Myocyte (in vitro differentiated cells): Measurements from ENCODE around the gene ALDH1A3. TPM values are rescaled to one million over a fixed set of nuclear protein-coding genes. Genes with fewer than 3 reads are reported as not detected.
"Not testable (repeated sequence)": the region's sequence is repeated elsewhere in the genome, so short reads cannot be mapped to it uniquely, and the experiment has no call there.

ENCODE experiments used
- DNase-seq: peaks from one replicate; pipeline ENCODE4 v3.0.0-alpha.2; 2012; ENCODE audit warnings: low read depth
- polyA plus RNA-seq: library from polyadenylated mRNA; unstranded; fragments of >200 nt; gene quantifications from one replicate; pipeline ENCODE4 v1.2.1, GENCODE V29; 2012; ENCODE audit warnings: missing spikeins
- total RNA-seq: library from RNA; depleted of rRNA; stranded (reverse); fragments of >200 nt; gene quantifications from 2 replicates; pipeline ENCODE4 v1.2.3, GENCODE V29; 2014

ALDH1A3 gene
- 0.05 TPM in 1 of 2 replicates, not detected in the other for total RNA-seq
- polyA plus RNA-seq, result 0.05 TPM

- no peak for DNase-seq
Measured at GRCh38 chr15:100879464-100880138, at the start of gene ALDH1A3. Gene ALDH1A3 (plus strand): TSS chr15:100879831. CDS start chr15:100879908, 77 bp downstream.

DNA sequence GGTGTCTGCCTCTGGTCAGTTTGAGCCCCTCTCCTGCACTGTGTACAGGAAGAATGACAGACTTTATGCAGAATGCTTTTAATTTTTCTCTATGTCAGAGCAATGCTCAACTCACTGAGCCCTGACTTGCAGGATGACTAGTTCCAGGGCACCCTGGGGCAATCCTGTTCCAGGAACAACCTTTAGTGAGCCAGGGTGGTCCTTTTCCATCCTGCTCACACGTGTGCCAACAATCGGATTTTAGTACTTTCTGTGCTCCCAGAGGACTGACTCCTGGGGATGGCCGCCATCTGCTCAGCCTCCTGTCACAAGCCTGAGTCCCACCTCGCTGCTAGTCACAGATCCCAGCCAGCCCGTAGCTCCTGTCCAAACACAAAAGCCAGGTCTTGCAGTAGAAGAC lies 48.2 kb upstream of the ALDH1A3 start:
- DNase-seq, result no peak

DNA sequence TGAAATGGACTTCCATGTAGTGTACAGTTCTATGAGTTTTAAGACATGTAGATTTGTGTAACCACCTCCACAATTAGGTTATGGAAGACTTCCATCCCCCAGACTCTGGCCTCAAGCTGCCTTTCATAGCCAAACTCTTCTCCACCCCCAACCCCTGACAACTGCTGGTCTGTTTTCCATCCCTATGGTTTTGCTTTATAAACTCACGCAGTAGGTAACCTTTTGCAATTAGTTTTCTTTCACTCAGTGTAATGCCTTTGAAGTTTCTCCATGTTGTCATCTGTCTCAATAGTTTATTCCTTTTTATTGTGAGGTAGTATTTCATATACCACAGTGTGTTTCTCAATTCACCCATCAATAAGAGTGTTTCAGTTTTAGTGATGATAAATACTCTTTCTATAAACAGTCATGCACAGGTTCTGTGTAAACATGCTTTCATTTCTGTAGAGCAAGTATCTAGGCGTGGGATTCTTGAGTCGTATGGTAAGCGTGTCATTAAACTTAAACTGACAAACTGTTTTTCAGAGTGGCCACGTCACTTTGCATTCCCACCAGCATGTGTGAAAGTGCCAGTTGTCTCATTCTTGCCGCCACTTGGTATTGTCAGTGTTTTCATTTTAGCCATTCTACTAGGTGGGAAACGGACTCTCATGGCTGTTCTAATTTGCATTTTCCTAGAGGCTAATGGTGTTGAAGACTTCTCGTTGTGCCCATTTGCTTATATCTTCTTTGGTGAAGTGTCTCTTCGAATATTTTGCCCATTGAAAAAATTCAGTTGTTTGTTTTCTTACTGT lies 47.3 kb upstream of the ALDH1A3 start:
- no peak for DNase-seq

GRCh38 chr15:100833417-100834389 lies 45.9 kb upstream of the ALDH1A3 start:
- no peak for DNase-seq

- DNase-seq, result no peak
Measured at GRCh38 chr15:100834731-100835130, 44.9 kb upstream of the ALDH1A3 start.

DNA sequence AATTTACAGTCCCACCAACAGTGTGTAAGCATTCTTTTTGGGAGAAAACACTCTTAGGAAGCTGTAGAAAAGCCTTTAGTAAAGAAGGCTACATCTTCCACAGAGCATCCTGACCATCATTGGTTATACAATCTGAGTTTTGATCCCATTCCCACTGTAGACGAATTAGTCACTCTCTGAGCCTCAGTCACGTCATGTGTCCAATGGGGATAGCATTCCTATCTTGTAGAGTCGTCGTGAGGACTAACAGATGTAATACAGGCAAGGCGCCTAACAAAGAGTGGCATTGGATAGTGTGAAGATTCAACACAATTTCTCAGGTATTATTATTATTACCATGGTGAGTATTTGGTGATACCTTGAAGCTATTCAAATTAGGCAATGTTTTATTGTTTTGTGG lies 44.0 kb upstream of the ALDH1A3 start:
- DNase-seq, result no peak

GRCh38 chr15:100836501-100836900 lies 43.1 kb upstream of the ALDH1A3 start:
- no peak for DNase-seq

DNA sequence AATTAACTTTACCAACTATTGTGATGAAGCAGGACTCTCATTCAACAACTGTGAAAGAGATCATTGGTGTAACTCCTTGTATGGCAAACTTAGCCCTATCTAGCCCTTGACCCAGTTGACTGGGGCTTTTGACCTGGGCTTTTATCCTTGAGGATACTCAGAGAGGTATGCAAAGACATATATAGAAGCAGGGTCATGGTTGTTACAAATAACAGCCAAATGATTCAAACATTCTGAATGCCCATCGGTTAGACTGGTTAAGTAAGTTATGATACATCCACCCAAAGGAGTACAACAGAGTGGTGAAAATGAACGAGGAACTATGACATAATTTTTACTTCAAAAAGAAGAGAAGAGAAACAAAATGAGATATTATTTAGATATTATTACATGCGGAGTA lies 38.2 kb upstream of the ALDH1A3 start:
- DNase-seq, result no peak

GRCh38 chr15:100842756-100843730 lies 36.6 kb upstream of the ALDH1A3 start:
- DNase-seq, result no peak

DNA sequence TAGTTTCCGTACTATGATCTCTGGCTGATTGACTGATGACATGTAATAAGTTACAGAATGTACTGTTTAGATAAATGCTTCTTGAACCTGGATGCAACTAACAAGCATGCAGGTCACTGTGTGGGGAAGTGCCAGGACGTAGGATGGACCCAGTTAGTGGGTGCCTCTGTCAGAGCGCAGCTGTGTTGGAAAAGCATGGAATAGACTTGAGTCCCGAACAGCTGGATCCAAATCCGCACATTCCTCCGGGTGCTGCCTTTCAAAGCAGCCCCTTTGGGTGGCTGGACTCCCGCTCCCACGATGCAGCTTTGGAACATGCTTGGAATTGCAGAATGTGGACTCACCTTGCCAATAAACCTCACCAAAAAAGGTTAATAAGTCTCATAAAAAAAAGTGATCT lies 35.5 kb upstream of the ALDH1A3 start:
- DNase-seq, result no peak

- DNase-seq, result no peak
Measured at GRCh38 chr15:100844778-100845177, 34.9 kb upstream of the ALDH1A3 start.

DNA sequence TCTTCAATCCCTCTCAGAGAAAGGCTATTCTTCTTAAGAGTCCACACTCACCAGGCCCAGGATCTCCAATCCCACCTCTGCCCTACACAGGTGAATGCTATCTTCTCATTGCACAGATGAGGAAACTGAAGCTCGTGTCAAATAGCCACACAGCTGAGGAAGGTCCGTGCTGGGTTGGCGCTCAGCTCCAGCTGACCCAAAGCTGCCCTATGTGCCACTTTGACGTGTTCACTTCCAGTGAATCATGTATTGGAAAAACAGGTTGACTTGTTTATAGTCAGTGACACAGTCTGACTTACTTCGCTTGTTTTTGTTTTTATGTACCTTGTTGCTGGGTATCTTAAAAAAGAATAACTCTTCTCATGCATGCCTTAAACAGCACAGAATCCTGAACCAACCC lies 32.4 kb upstream of the ALDH1A3 start:
- DNase-seq, result no peak

GRCh38 chr15:100849021-100849854 lies 30.4 kb upstream of the ALDH1A3 start:
- DNase-seq, result peak; percentile 21

DNA sequence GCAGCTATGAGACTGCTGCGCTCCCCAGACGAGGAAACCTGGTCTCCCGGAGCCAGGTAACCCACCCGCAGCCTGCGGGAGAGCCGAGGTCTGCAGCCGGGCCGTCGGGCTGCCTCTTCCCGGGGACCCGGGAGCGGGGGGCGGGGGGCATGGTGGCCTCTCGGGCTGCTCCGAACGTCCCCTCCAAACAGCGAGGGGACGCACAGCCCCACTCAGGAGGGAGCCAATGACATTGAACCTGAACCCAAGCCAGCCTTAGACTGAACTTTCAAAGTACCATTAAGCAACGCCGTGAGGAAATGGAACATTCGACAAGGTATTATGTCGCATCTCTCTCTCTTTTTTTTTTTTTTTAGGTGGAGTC lies 29.8 kb upstream of the ALDH1A3 start:
- DNase-seq, result no peak

- not testable (repeated sequence) for DNase-seq
Measured at GRCh38 chr15:100851428-100852015, 28.1 kb upstream of the ALDH1A3 start.

DNA sequence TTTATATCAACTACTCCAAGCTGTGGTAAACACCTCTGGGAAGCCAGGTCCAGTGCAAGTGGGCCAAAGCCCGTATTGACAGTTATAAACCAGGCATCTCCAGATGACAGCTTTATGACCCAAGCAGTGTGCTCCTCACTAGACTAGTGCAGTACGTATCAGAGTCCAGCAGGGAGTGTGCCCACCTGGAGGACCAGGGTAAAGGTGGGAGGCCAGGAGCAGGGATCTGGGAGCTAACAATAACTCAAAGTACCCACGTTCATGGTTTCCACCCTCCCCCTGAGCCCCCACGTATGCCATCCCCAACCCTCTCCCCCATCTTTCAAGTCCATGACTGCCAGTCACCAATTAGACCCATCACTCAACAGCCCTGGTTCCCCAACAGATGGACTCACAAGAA lies 27.0 kb upstream of the ALDH1A3 start:
- DNase-seq, result no peak

- no peak for DNase-seq
Measured at GRCh38 chr15:100853676-100854440, 25.8 kb upstream of the ALDH1A3 start.

- DNase-seq, result no peak
Measured at GRCh38 chr15:100856867-100857266, 22.8 kb upstream of the ALDH1A3 start.
